ENCODE results near the gene OTUD3. TPM values are rescaled to one million over a fixed set of nuclear protein-coding genes. Genes with fewer than 3 reads are reported as not detected.

OTUD3 gene
- polyA plus RNA-seq, 1 donor (not counting 4 experiments of a cell fraction or from before 2014, with no cell fraction given), result 7.0 TPM

DNA sequence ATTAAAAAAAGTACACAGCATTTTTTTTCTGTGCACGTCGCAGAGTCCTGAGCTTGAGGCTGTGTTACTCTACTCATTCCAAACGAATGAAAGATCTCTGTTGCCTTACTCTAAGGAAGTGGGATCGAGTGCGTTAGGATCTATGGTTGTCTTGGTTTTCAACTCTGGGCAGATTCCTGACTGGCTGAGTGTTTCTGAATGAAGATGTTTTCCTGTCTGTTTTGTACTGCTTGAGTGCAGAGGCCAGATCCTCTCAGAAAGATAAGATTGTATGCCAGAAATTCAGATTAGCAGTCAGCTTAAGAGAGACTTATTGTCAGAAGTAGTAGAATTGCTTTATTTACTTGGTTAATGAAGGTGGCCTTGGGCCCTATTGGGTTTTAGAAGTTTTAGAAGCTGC, 27.2 kb downstream of the OTUD3 start:
- no peak for FAIRE-seq
- no peak for DNase-seq (ENCODE audit: low read depth, low spot score)

DNA sequence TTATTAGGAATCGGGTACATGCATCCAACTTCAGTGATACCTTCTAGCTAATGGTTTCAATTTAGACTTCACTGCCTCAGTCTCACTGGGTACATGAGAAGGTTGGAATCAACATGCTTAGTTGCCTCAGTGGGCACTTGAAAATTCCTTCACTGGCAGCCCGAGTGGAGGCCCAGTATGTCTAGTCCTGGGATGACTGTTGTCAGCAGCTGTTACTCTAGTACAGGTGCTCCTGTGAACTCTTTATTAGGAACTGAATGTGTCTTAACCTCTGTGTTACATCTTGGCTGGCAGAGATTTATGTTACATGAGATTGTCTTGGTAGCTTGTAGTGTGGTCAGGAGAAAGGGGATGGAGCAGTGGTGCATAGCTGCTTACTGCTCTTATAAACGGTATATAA, 27.8 kb downstream of the OTUD3 start:
- Histone ChIP-seq H3K79me2 (ENCODE audit: control insufficient read depth, insufficient read depth, low read length) (no peaks in the 10 kb centered on the region), H3K9me3 (ENCODE audit: control insufficient read depth, low read depth, low read length) (no peaks in the 10 kb centered on the region), H3K4me1 (ENCODE audit: control insufficient read depth, extremely low read depth, insufficient read depth, low read length) (no peaks in the 10 kb centered on the region), H3K9ac (ENCODE audit: control insufficient read depth, extremely low read depth, insufficient read depth, low read length) (no peak overlapping the region), H3K9me1 (ENCODE audit: control insufficient read depth, extremely low read depth, insufficient read depth, low read length) (no peaks in the 10 kb centered on the region), H3K4me2 (ENCODE audit: control insufficient read depth, extremely low read depth, insufficient read depth, low read depth, low read length) (no peak overlapping the region), H3K4me3 (ENCODE audit: control insufficient read depth in 2 of 3, extremely low read depth in 1 of 3, insufficient read depth in 2 of 3, low read depth in 1 of 3, low read length in 3 of 3) (no peak overlapping the region), H3K36me3 (ENCODE audit: control insufficient read depth in 2 of 2, extremely low read depth in 1 of 2, insufficient read depth in 2 of 2, low read length in 2 of 2) (peaks cover 34 to 38% of the 10 kb centered on the region in 2 experiments), H4K20me1 (ENCODE audit: control insufficient read depth, extremely low read depth, insufficient read depth, low read length) (no peaks in the 10 kb centered on the region), H3K27me3 (ENCODE audit: control insufficient read depth, extremely low read depth, insufficient read depth, low read length) (no peaks in the 10 kb centered on the region), H2AFZ (ENCODE audit: control insufficient read depth, low read length) (no peak overlapping the region), H3K27ac (ENCODE audit: control insufficient read depth, insufficient read depth, low read length) (no peak overlapping the region)
- DNase-seq (ENCODE audit: low read depth, low spot score), result no peak
- dilution Hi-C loops (cut with MboI; ENCODE audit: extremely low pct_ligation_motif_present, low sequenced_read_pairs), result no loop called here
- FAIRE-seq, result no peak
- TF ChIP-seq, protein P1, sequence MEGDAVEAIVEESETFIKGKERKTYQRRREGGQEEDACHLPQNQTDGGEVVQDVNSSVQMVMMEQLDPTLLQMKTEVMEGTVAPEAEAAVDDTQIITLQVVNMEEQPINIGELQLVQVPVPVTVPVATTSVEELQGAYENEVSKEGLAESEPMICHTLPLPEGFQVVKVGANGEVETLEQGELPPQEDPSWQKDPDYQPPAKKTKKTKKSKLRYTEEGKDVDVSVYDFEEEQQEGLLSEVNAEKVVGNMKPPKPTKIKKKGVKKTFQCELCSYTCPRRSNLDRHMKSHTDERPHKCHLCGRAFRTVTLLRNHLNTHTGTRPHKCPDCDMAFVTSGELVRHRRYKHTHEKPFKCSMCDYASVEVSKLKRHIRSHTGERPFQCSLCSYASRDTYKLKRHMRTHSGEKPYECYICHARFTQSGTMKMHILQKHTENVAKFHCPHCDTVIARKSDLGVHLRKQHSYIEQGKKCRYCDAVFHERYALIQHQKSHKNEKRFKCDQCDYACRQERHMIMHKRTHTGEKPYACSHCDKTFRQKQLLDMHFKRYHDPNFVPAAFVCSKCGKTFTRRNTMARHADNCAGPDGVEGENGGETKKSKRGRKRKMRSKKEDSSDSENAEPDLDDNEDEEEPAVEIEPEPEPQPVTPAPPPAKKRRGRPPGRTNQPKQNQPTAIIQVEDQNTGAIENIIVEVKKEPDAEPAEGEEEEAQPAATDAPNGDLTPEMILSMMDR (optimal IDR thresholded peaks at IDR 0.05 in 1 of 3, IDR thresholded peaks at IDR 0.05 in 1 of 3, conservative IDR thresholded peaks at IDR 0.05 in 1 of 3; ENCODE audit: extremely low read depth in 1 of 3, insufficient read depth in 2 of 3, low read length in 3 of 3), result no peak
- TF ChIP-seq EZH2 (IDR thresholded peaks at IDR 0.05; ENCODE audit: low read length), result no peak

More for the DNA sequence above, 27.2 kb downstream of the OTUD3 start:
- Histone ChIP-seq H3K79me2 (ENCODE audit: control insufficient read depth, insufficient read depth, low read length) (no peaks in the 10 kb centered on the region), H3K9me3 (ENCODE audit: control insufficient read depth, low read depth, low read length) (no peaks in the 10 kb centered on the region), H2AFZ (ENCODE audit: control insufficient read depth, low read length) (no peak overlapping the region), H3K9me1 (ENCODE audit: control insufficient read depth, extremely low read depth, insufficient read depth, low read length) (no peaks in the 10 kb centered on the region), H4K20me1 (ENCODE audit: control insufficient read depth, extremely low read depth, insufficient read depth, low read length) (no peaks in the 10 kb centered on the region), H3K36me3 (ENCODE audit: control insufficient read depth in 2 of 2, extremely low read depth in 1 of 2, insufficient read depth in 2 of 2, low read length in 2 of 2) (peaks cover 33 to 37% of the 10 kb centered on the region in 2 experiments), H3K4me3 (ENCODE audit: control insufficient read depth in 2 of 3, extremely low read depth in 1 of 3, insufficient read depth in 2 of 3, low read depth in 1 of 3, low read length in 3 of 3) (no peak overlapping the region), H3K27me3 (ENCODE audit: control insufficient read depth, extremely low read depth, insufficient read depth, low read length) (no peaks in the 10 kb centered on the region), H3K9ac (ENCODE audit: control insufficient read depth, extremely low read depth, insufficient read depth, low read length) (no peak overlapping the region), H3K4me1 (ENCODE audit: control insufficient read depth, extremely low read depth, insufficient read depth, low read length) (peaks cover under 1% of the 10 kb centered on the region), H3K27ac (ENCODE audit: control insufficient read depth, insufficient read depth, low read length) (no peak overlapping the region), H3K4me2 (ENCODE audit: control insufficient read depth, extremely low read depth, insufficient read depth, low read depth, low read length) (no peak overlapping the region)
- no peak for TF ChIP-seq EZH2 (IDR thresholded peaks at IDR 0.05; ENCODE audit: low read length)
- TF ChIP-seq, protein P1 (optimal IDR thresholded peaks at IDR 0.05 in 1 of 3, IDR thresholded peaks at IDR 0.05 in 1 of 3, conservative IDR thresholded peaks at IDR 0.05 in 1 of 3; ENCODE audit: extremely low read depth in 1 of 3, insufficient read depth in 2 of 3, low read length in 3 of 3), result no peak
- dilution Hi-C loops (cut with MboI; ENCODE audit: extremely low pct_ligation_motif_present, low sequenced_read_pairs), result no loop called here

Measured in keratinocyte (primary cell).